Breast epithelium (tissue), 4 donors: ENCODE data around the gene MYO3B. TPM values are rescaled to one million over a fixed set of nuclear protein-coding genes. Genes with fewer than 3 reads are reported as not detected.

Source experiments
- DNase-seq, 2 donors: peaks; one replicate each; pipeline ENCODE4 v3.0.0-alpha.2; 2019; ENCODE audit warnings: low spot score in 2 of 2
- H3K27ac ChIP-seq, 2 donors: fragments of 200-600 bp; sonication (generic) in 1 of 2; one replicate each; pipeline ENCODE4 v1.5.1; 2016 to 2019; ENCODE audit warnings: mild to moderate bottlenecking in 1 of 2
- H3K27me3 ChIP-seq, 2 donors: fragments of 200-600 bp; sonication (generic) in 1 of 2; one replicate each; pipeline versions ENCODE4 v1.5.1 to v1.6.0; 2017 to 2019; ENCODE audit warnings: control low read depth in 1 of 2, mild to moderate bottlenecking in 1 of 2
- H3K36me3 ChIP-seq: fragments of 200-600 bp; one replicate; pipeline ENCODE4 v1.5.1; 2019
- H3K4me1 ChIP-seq, 2 donors: fragments of 200-600 bp; sonication (generic); one replicate each; pipeline ENCODE4 v1.5.1; 2016 to 2019; ENCODE audit warnings: control low read depth in 1 of 2
- H3K4me3 ChIP-seq, 3 donors: fragments of 200-600 bp; sonication (generic); 1 replicate in 2 of 3; 2 replicates in 1 of 3; pipeline ENCODE4 v1.5.1; 2016 to 2019; ENCODE audit warnings: mild to moderate bottlenecking in 3 of 3, moderate library complexity in 2 of 3
- H3K9me3 ChIP-seq, 2 donors: fragments of 200-600 bp; sonication (generic) in 1 of 2; one replicate each; pipeline ENCODE4 v1.5.1; 2016 to 2019; ENCODE audit warnings: control low read depth in 1 of 2
- CTCF ChIP-seq, 3 donors: fragments of 450-650 bp; IDR thresholded peaks; one replicate each; pipeline ENCODE4 v1.5.1; 2016 to 2017; ENCODE audit warnings: antibody characterized with exemption in 3 of 3, mild to moderate bottlenecking in 3 of 3, moderate library complexity in 3 of 3
- POLR2A ChIP-seq: fragments of 450-650 bp; IDR thresholded peaks from one replicate; pipeline ENCODE4 v1.6.1; 2016; ENCODE audit warnings: antibody characterized with exemption, mild to moderate bottlenecking, moderate library complexity
- POLR2AphosphoS5 ChIP-seq, 3 donors: sonication (generic); formaldehyde crosslinking; IDR thresholded peaks; one replicate each; pipeline ENCODE4 v1.6.1; 2017; ENCODE audit warnings: antibody characterized with exemption in 3 of 3
- intact Hi-C: fragments of 100-400 bp; cut with DNase I; formaldehyde crosslinking; loops from one replicate; pipeline ENCODE4 v1.15.1; 2023; ENCODE audit warnings: low total_unique reads
- total RNA-seq, 3 donors: library from RNA; depleted of rRNA; stranded (reverse); fragments of >200 nt; gene quantifications; one replicate each; pipeline ENCODE4 v1.1.0, GENCODE V29; 2016

Gene MYO3B
- total RNA-seq, 3 donors from 2014 or later, result 0.15 to 0.98 (median 0.16) TPM

- H3K4me1 ChIP-seq, result no peaks in the 10 kb centered on the region
- H3K9me3 ChIP-seq, result no peaks in the 10 kb centered on the region
- no peak for DNase-seq
- no peak overlapping the region for H3K4me3 ChIP-seq
- intact Hi-C loops, result no loop called here
- H3K27ac ChIP-seq, result no peak overlapping the region
- no peaks in the 10 kb centered on the region for H3K27me3 ChIP-seq
- H3K36me3 ChIP-seq, result no peaks in the 10 kb centered on the region
- no peak for TF ChIP-seq POLR2AphosphoS5 (IDR thresholded peaks at IDR 0.05)
- no peak for TF ChIP-seq POLR2A
- TF ChIP-seq CTCF (IDR thresholded peaks at IDR 0.05), result no peak
Observed at GRCh38 chr2:170222842-170223241, 44.9 kb downstream of the MYO3B start.

- Histone ChIP-seq H3K27me3 (no peaks in the 10 kb centered on the region), H3K36me3 (no peaks in the 10 kb centered on the region), H3K27ac (no peak overlapping the region), H3K4me3 (no peak overlapping the region), H3K4me1 (no peaks in the 10 kb centered on the region), H3K9me3 (no peaks in the 10 kb centered on the region)
- DNase-seq, result no peak
- intact Hi-C loops, result no loop called here
- TF ChIP-seq POLR2A, result no peak
- no peak for TF ChIP-seq POLR2AphosphoS5 (IDR thresholded peaks at IDR 0.05)
- no peak for TF ChIP-seq CTCF (IDR thresholded peaks at IDR 0.05)
Observed at GRCh38 chr2:170224692-170225294, 46.8 kb downstream of the MYO3B start.

- DNase-seq, result no peak
- Histone ChIP-seq H3K27ac (no peak overlapping the region), H3K36me3 (no peaks in the 10 kb centered on the region), H3K27me3 (no peaks in the 10 kb centered on the region), H3K4me3 (no peak overlapping the region), H3K9me3 (no peaks in the 10 kb centered on the region), H3K4me1 (no peaks in the 10 kb centered on the region)
- intact Hi-C loops, result no loop called here
- TF ChIP-seq POLR2AphosphoS5 (IDR thresholded peaks at IDR 0.05) (no peak), POLR2A (no peak), CTCF (IDR thresholded peaks at IDR 0.05) (no peak)
Observed at GRCh38 chr2:170226216-170226615, 48.3 kb downstream of the MYO3B start.

GRCh38 chr2:170227507-170227947 is 49.6 kb downstream of the MYO3B start:
- H3K27ac ChIP-seq, result no peak overlapping the region
- intact Hi-C loops, result no loop called here

More at GRCh38 chr2:170227507-170227947, 49.6 kb downstream of the MYO3B start:
- no peaks in the 10 kb centered on the region for H3K4me1 ChIP-seq
- H3K36me3 ChIP-seq, result no peaks in the 10 kb centered on the region
- H3K9me3 ChIP-seq, result no peaks in the 10 kb centered on the region
- no peak for DNase-seq
- H3K4me3 ChIP-seq, result no peak overlapping the region
- TF ChIP-seq POLR2AphosphoS5 (IDR thresholded peaks at IDR 0.05) (no peak), POLR2A (no peak), CTCF (IDR thresholded peaks at IDR 0.05) (no peak)
- no peaks in the 10 kb centered on the region for H3K27me3 ChIP-seq
